ENCODE data around the gene DAAM1.

The DAAM1 gene

GRCh38 chr14:59251811-59252771, 63.6 kb downstream of the DAAM1 start:
- H3K36me3 ChIP-seq (ENCODE audit: control insufficient read depth in 1 of 2, insufficient read depth in 2 of 2, low read depth in 1 of 2, low read length in 2 of 2): no peaks in the 10 kb centered on the region
- peak overlapping the region; percentile 31 for H2AK5ac ChIP-seq (ENCODE audit: low read length, severe bottlenecking)
- H3K9ac ChIP-seq (ENCODE audit: low read length): peak overlapping the region; percentile 59
- no peak overlapping the region for H3K4me2 ChIP-seq (ENCODE audit: low read length, poor library complexity, severe bottlenecking)
- H3K27ac ChIP-seq (ENCODE audit: low read length, poor library complexity, severe bottlenecking): peak overlapping the region; percentile 10
- peak overlapping the region in 1 of 2 experiments; percentile 83 for H2BK12ac ChIP-seq (ENCODE audit: low read length in 2 of 2)
- H2BK120ac ChIP-seq (ENCODE audit: low read depth, low read length): no peak overlapping the region
- peak overlapping the region; percentile 27 for H4K8ac ChIP-seq (ENCODE audit: low read length)
- H2BK5ac ChIP-seq (ENCODE audit: low read depth, low read length, poor library complexity, severe bottlenecking): no peak overlapping the region
- no peaks in the 10 kb centered on the region for H3K9me3 ChIP-seq (ENCODE audit: control insufficient read depth, low read length)
- H3K18ac ChIP-seq (ENCODE audit: low read depth in 1 of 2, low read length in 2 of 2): peak overlapping the region; percentile 48 to 85
- 69% methylated on average over 5 of the region's 5 CpGs for WGBS
- H3K27me3 ChIP-seq (ENCODE audit: control insufficient read depth in 1 of 2, insufficient read depth in 1 of 2, low read length in 2 of 2): no peaks in the 10 kb centered on the region
- H3K14ac ChIP-seq (ENCODE audit: low read length in 2 of 2): peak overlapping the region in 1 of 2 experiments; percentile 67
- H2BK15ac ChIP-seq (ENCODE audit: low read depth, poor library complexity, severe bottlenecking): no peak overlapping the region
- H3K79me1 ChIP-seq (replicated peaks; ENCODE audit: low read length, poor library complexity, severe bottlenecking): peaks cover 16% of the 10 kb centered on the region
- peaks cover 7% of the 10 kb centered on the region for H3K4me1 ChIP-seq (ENCODE audit: control insufficient read depth, insufficient read depth, low read depth, low read length)
- no peak overlapping the region for H3K4me3 ChIP-seq (ENCODE audit: insufficient read depth in 1 of 2, low read depth in 1 of 2, low read length in 2 of 2)
- H2AFZ ChIP-seq (ENCODE audit: low read depth, low read length): no peak overlapping the region
- no peak overlapping the region for H3K23ac ChIP-seq (ENCODE audit: low read length in 2 of 2)
- H4K91ac ChIP-seq (ENCODE audit: low read length): no peak overlapping the region
- DNase-seq: peak; percentile 50
- peak overlapping the region in 1 of 2 experiments; percentile 63 for H3K4ac ChIP-seq (ENCODE audit: low read depth in 1 of 2, low read length in 2 of 2)

- no peak overlapping the region for H2AK5ac ChIP-seq (ENCODE audit: low read length, severe bottlenecking)
Measured at GRCh38 chr14:59252772-59253500, 64.5 kb downstream of the DAAM1 start.

GRCh38 chr14:59253527-59253926, 65.1 kb downstream of the DAAM1 start:
- Histone ChIP-seq H2BK12ac (ENCODE audit: low read length in 2 of 2) (peak overlapping the region in 1 of 2 experiments; percentile 67), H3K36me3 (ENCODE audit: control insufficient read depth in 1 of 2, insufficient read depth in 2 of 2, low read depth in 1 of 2, low read length in 2 of 2) (peaks cover 3 to 4% of the 10 kb centered on the region in 2 experiments), H3K4ac (ENCODE audit: low read depth in 1 of 2, low read length in 2 of 2) (peak overlapping the region in 1 of 2 experiments; percentile 81), H2BK5ac (ENCODE audit: low read depth, low read length, poor library complexity, severe bottlenecking) (no peak overlapping the region), H2AK5ac (ENCODE audit: low read length, severe bottlenecking) (peak overlapping the region; percentile 70), H3K9ac (ENCODE audit: low read length) (peak overlapping the region; percentile 59), H2BK15ac (ENCODE audit: low read depth, poor library complexity, severe bottlenecking) (peak overlapping the region; percentile 64), H3K4me2 (ENCODE audit: low read length, poor library complexity, severe bottlenecking) (no peak overlapping the region), H3K18ac (ENCODE audit: low read depth in 1 of 2, low read length in 2 of 2) (peak overlapping the region in 1 of 2 experiments; percentile 69), H3K27ac (ENCODE audit: low read length, poor library complexity, severe bottlenecking) (no peak overlapping the region), H3K9me3 (ENCODE audit: control insufficient read depth, low read length) (no peaks in the 10 kb centered on the region), H4K91ac (ENCODE audit: low read length) (no peak overlapping the region), H4K8ac (ENCODE audit: low read length) (no peak overlapping the region), H3K4me1 (ENCODE audit: control insufficient read depth, insufficient read depth, low read depth, low read length) (peaks cover 7% of the 10 kb centered on the region), H3K4me3 (ENCODE audit: insufficient read depth in 1 of 2, low read depth in 1 of 2, low read length in 2 of 2) (peak overlapping the region in 1 of 2 experiments; percentile 11), H3K23ac (ENCODE audit: low read length in 2 of 2) (no peak overlapping the region), H3K14ac (ENCODE audit: low read length in 2 of 2) (no peak overlapping the region), H2BK120ac (ENCODE audit: low read depth, low read length) (peak overlapping the region; percentile 55), H3K27me3 (ENCODE audit: control insufficient read depth in 1 of 2, insufficient read depth in 1 of 2, low read length in 2 of 2) (no peaks in the 10 kb centered on the region), H2AFZ (ENCODE audit: low read depth, low read length) (no peak overlapping the region), H3K79me1 (replicated peaks; ENCODE audit: low read length, poor library complexity, severe bottlenecking) (peaks cover 22% of the 10 kb centered on the region)
- peak; percentile 18 for DNase-seq

More at GRCh38 chr14:59252772-59253500, 64.5 kb downstream of the DAAM1 start:
- Histone ChIP-seq H2BK15ac (ENCODE audit: low read depth, poor library complexity, severe bottlenecking) (no peak overlapping the region), H3K4ac (ENCODE audit: low read depth in 1 of 2, low read length in 2 of 2) (peak overlapping the region in 1 of 2 experiments; percentile 22), H3K23ac (ENCODE audit: low read length in 2 of 2) (no peak overlapping the region), H2BK120ac (ENCODE audit: low read depth, low read length) (no peak overlapping the region), H3K36me3 (ENCODE audit: control insufficient read depth in 1 of 2, insufficient read depth in 2 of 2, low read depth in 1 of 2, low read length in 2 of 2) (peaks cover 3 to 4% of the 10 kb centered on the region in 2 experiments), H3K9ac (ENCODE audit: low read length) (peak overlapping the region; percentile 59), H2AFZ (ENCODE audit: low read depth, low read length) (no peak overlapping the region), H3K27me3 (ENCODE audit: control insufficient read depth in 1 of 2, insufficient read depth in 1 of 2, low read length in 2 of 2) (no peaks in the 10 kb centered on the region), H4K91ac (ENCODE audit: low read length) (no peak overlapping the region), H3K4me3 (ENCODE audit: insufficient read depth in 1 of 2, low read depth in 1 of 2, low read length in 2 of 2) (peak overlapping the region in 1 of 2 experiments; percentile 11), H3K9me3 (ENCODE audit: control insufficient read depth, low read length) (no peaks in the 10 kb centered on the region), H3K4me2 (ENCODE audit: low read length, poor library complexity, severe bottlenecking) (no peak overlapping the region), H3K18ac (ENCODE audit: low read depth in 1 of 2, low read length in 2 of 2) (no peak overlapping the region), H3K27ac (ENCODE audit: low read length, poor library complexity, severe bottlenecking) (peak overlapping the region; percentile 10), H3K14ac (ENCODE audit: low read length in 2 of 2) (no peak overlapping the region), H3K4me1 (ENCODE audit: control insufficient read depth, insufficient read depth, low read depth, low read length) (peaks cover 7% of the 10 kb centered on the region), H2BK5ac (ENCODE audit: low read depth, low read length, poor library complexity, severe bottlenecking) (no peak overlapping the region), H4K8ac (ENCODE audit: low read length) (no peak overlapping the region), H2BK12ac (ENCODE audit: low read length in 2 of 2) (no peak overlapping the region), H3K79me1 (replicated peaks; ENCODE audit: low read length, poor library complexity, severe bottlenecking) (peaks cover 18% of the 10 kb centered on the region)
- 94% methylated on average over 4 of the region's 5 CpGs for WGBS
- DNase-seq: peak; percentile 29
